GM12864 (cell line): ENCODE measurements around the gene PDHX.

ENCODE experiments used
- DNase-seq: peaks from one replicate; pipeline ENCODE4 v3.0.0-alpha.2; 2011; ENCODE audit warnings: low read depth
- H3K4me3 ChIP-seq: 2 replicates; pipeline ENCODE4 v1.5.1; 2011; ENCODE audit warnings: mild to moderate bottlenecking, low read depth, low read length, control low read depth
- TF ChIP-seq, protein P1 (sequence below): IDR thresholded peaks from 2 replicates; pipeline ENCODE4 v1.5.1; 2011; ENCODE audit warnings: low read depth, mild to moderate bottlenecking, moderate library complexity, low read length, control low read depth, inconsistent platforms; ENCODE audit errors: missing control alignments

Gene PDHX

GRCh38 chr11:35007277-35007676, 90.9 kb downstream of the PDHX start:
- H3K4me3 ChIP-seq = no peak overlapping the region
- TF ChIP-seq, protein P1, sequence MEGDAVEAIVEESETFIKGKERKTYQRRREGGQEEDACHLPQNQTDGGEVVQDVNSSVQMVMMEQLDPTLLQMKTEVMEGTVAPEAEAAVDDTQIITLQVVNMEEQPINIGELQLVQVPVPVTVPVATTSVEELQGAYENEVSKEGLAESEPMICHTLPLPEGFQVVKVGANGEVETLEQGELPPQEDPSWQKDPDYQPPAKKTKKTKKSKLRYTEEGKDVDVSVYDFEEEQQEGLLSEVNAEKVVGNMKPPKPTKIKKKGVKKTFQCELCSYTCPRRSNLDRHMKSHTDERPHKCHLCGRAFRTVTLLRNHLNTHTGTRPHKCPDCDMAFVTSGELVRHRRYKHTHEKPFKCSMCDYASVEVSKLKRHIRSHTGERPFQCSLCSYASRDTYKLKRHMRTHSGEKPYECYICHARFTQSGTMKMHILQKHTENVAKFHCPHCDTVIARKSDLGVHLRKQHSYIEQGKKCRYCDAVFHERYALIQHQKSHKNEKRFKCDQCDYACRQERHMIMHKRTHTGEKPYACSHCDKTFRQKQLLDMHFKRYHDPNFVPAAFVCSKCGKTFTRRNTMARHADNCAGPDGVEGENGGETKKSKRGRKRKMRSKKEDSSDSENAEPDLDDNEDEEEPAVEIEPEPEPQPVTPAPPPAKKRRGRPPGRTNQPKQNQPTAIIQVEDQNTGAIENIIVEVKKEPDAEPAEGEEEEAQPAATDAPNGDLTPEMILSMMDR = no peak
- DNase-seq = peak; percentile 59

DNA sequence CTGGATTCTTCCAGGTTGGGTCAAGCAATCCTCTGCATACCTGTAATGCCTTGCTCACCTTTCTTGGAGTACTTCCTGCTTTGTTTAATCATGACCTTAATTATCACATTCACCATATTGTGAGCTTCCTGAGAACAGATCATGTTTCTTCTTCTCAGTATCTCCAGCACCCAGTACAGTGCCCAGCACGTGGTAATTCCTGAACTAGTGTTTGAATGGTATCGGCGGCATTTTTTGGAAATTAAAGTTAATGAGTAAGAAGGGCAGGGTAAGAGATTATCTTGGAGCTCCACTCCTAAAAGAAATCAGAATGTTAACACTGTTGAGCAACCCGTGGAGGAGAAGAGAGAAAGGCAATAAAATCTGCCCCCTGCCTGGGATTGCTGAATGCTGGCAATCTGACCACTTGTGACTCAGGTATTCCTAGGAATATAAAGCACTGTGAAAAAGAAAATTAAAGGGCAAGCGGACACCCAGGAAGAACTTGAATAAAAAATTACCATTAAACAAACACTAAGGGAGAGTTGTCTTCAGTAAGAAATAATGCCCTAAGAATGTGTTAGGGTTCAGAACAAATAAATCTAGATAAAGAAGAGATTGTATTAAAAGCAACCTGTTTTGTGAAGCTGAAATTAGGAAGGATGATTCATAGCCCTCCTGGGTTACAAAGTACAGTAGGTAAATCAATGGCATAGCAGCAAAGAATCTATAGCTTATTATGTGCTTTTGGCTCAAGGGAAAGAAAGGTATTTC, 92.9 kb downstream of the PDHX start:
- H3K4me3 ChIP-seq = no peak overlapping the region
- TF ChIP-seq, protein P1 = no peak
- no peak for DNase-seq

- no peak for DNase-seq
- TF ChIP-seq, protein P1 = no peak
- no peak overlapping the region for H3K4me3 ChIP-seq
These were observed 93.5 kb downstream of the PDHX start for GRCh38 chr11:35009944-35010342.

DNA sequence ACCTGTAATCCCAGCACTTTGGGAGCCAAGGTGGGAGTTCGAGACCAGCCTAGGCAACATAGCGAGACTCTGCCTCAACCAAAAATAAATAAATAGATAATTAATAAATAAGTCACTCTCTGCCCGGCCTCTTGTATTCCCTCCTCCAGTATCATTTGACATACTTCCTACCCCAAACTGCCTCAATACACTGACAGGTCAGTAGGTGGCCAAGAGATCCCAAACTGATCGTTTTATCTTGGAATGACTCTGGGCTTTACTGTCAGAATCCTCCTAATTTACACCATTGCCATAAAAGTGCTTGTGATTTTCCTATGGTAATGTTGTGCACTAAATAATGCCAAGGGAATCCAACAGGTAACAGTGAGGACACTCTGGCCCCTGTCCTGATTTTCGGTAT, 94.2 kb downstream of the PDHX start:
- no peak overlapping the region for H3K4me3 ChIP-seq
- TF ChIP-seq, protein P1 = no peak
- no peak for DNase-seq

DNA sequence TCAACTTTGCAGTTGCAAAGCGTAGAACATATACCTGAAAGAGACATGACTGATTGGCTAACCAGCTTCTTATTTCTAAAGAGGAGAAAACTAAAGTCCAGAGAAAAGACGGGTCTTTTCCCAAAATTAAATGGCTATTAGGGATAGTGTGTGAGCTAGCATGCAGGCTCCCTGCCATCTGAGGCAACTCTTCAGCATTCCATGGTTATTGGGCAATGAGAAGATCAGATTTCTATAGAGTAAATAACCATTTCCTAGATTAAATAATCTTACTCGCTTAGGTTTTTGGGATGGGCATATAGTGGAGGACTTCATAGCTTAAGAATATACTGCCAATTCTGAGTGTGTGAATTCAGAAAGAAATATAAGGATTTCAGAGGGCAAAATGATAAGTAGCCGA, 95.0 kb downstream of the PDHX start:
- DNase-seq = no peak
- TF ChIP-seq, protein P1 = no peak
- no peak overlapping the region for H3K4me3 ChIP-seq

GRCh38 chr11:35011944-35012343, 95.5 kb downstream of the PDHX start:
- no peak overlapping the region for H3K4me3 ChIP-seq
- no peak for DNase-seq
- TF ChIP-seq, protein P1 = no peak
